Adrenal gland (tissue), 12 donors: Measurements from ENCODE around the gene NHLH1. TPM values are rescaled to one million over a fixed set of nuclear protein-coding genes. Genes with fewer than 3 reads are reported as not detected.

ENCODE experiments used
- DNase-seq, 7 donors: peaks; one replicate each; pipeline ENCODE4 v3.0.0-alpha.2; 2019 to 2020
- H3K27ac ChIP-seq, 5 donors: fragments of 200-600 bp; sonication (generic) in 4 of 5; 1 replicate in 3 of 5; 2 replicates in 2 of 5; pipeline versions ENCODE4 v1.5.1 to v1.8.0; 2016 to 2020; ENCODE audit warnings: mild to moderate bottlenecking in 1 of 5
- H3K27me3 ChIP-seq: fragments of 200-600 bp; 2 replicates; pipeline ENCODE4 v1.8.0; 2021
- H3K36me3 ChIP-seq, 2 donors: fragments of 200-600 bp; replicated peaks in 1 of 2; 1 replicate in 1 of 2; 2 replicates in 1 of 2; pipeline versions ENCODE4 v1.5.1 to v1.8.0; 2018 to 2022
- H3K4me1 ChIP-seq, 2 donors: fragments of 200-600 bp; replicated peaks in 1 of 2; 1 replicate in 1 of 2; 2 replicates in 1 of 2; pipeline versions ENCODE4 v1.5.1 to v1.8.0; 2018 to 2021
- H3K4me3 ChIP-seq, 4 donors: fragments of 200-600 bp; sonication (generic) in 3 of 4; one replicate each; pipeline ENCODE4 v1.5.1; 2016 to 2018
- H3K9me3 ChIP-seq, 3 donors: fragments of 200-600 bp; sonication (generic) in 1 of 3; replicated peaks in 1 of 3; 1 replicate in 2 of 3; 2 replicates in 1 of 3; pipeline versions ENCODE4 v1.5.1 to v1.8.0; 2016 to 2021
- CTCF ChIP-seq, 6 experiments: fragments of 450-650 bp in 4 of 6; fragments of 200-600 bp in 2 of 6; sonication (generic) in 1 of 6; IDR thresholded peaks; 1 replicate in 5 of 6; 2 replicates in 1 of 6; pipeline versions ENCODE4 v1.5.1 to v1.8.0; 2016 to 2021; ENCODE audit warnings: antibody characterized with exemption in 6 of 6, mild to moderate bottlenecking in 2 of 6, moderate library complexity in 1 of 6
- POLR2A ChIP-seq, 2 donors: fragments of 450-650 bp; IDR thresholded peaks; one replicate each; pipeline ENCODE4 v1.6.1; 2017; ENCODE audit warnings: antibody characterized with exemption in 2 of 2, mild to moderate bottlenecking in 2 of 2, moderate library complexity in 1 of 2
- WGBS, 4 donors: extraction: QIAGEN DNeasy Blood & Tissue Kit in 2 of 4; methylation state at CpG; one replicate each; pipeline versions ENCODE4 v1.1.5 to v1.1.7; 2013 to 2017; 5-methylcytosine and 5-hydroxymethylcytosine counted together
- intact Hi-C, 2 donors: fragments of 100-400 bp; cut with DNase I; formaldehyde crosslinking; loops; one replicate each; pipeline versions ENCODE4 v1.14.1 to v1.15.0; 2022 to 2023
- polyA plus RNA-seq, 3 donors: library from polyadenylated mRNA; stranded (reverse); fragments of 200-250 nt in 2 of 3; fragments of 350-450 nt in 1 of 3; fragmentation: Illumina TruSeq in 1 of 3; extraction: RNeasy Lipid Tissue Mini Kit (QIAGEN cat#74804) in 1 of 3; gene quantifications; one replicate each; pipeline ENCODE4 v1.2.3, GENCODE V29; 2013 to 2014
- total RNA-seq, 9 donors: library from RNA; depleted of rRNA in 4 of 9; stranded (reverse); fragments of >200 nt in 4 of 9; fragments of 120-200 nt in 1 of 9; fragmentation: NEBNext Ultra II Directional in 1 of 9; extraction: Animal tissue kit (Norgen Biotek cat#: 25700) in 1 of 9; gene quantifications; one replicate each; pipeline versions ENCODE4 v1.1.0 to v1.2.4, GENCODE V29; 2013 to 2023
- donor health status: healthy with polysubstance abuse.
- donor health status: Bipolar disorder and iron deficiency.
- donor health status: DM: yes; HTN: yes; CAD: no.
- donor health status: DM: no; HTN: no; CAD: no.
- donor health status: DM: no; HTN: no; CAD: no.
- donor health status: DM: yes; HTN: yes; CAD: no.

Gene NHLH1
- total and polyA plus RNA-seq, 12 donors = 0.16 to 0.46 (median 0.24) TPM; not detected in 7

GRCh38 chr1:160352555-160352954 lies 14.3 kb upstream of the NHLH1 start:
- H3K27ac ChIP-seq = no peak overlapping the region
- TF ChIP-seq CTCF (IDR thresholded peaks at IDR 0.05) = no peak
- no peak for TF ChIP-seq POLR2A (IDR thresholded peaks at IDR 0.05)
- H3K4me3 ChIP-seq = no peak overlapping the region
- H3K9me3 ChIP-seq = no peaks in the 10 kb centered on the region
- H3K27me3 ChIP-seq = no peaks in the 10 kb centered on the region
- 87 to 92% (median 90%) methylated on average over 8 of the region's 8 CpGs for WGBS, 4 donors
- peaks cover 0 to 99% of the 10 kb centered on the region in 2 donors for H3K36me3 ChIP-seq
- intact Hi-C loops = no loop called here
- no peak for DNase-seq
- no peaks in the 10 kb centered on the region for H3K4me1 ChIP-seq

- intact Hi-C loops = no loop called here
- H3K36me3 ChIP-seq = peaks cover 0 to 99% of the 10 kb centered on the region in 2 donors
- WGBS, 4 donors = 88 to 95% (median 95%) methylated on average over 2 of the region's 2 CpGs
Observed at GRCh38 chr1:160353223-160353622, 13.6 kb upstream of the NHLH1 start.

GRCh38 chr1:160354388-160354985 lies 12.4 kb upstream of the NHLH1 start:
- Histone ChIP-seq H3K4me1 (no peaks in the 10 kb centered on the region), H3K36me3 (peaks cover 0 to 94% of the 10 kb centered on the region in 2 donors), H3K27me3 (no peaks in the 10 kb centered on the region), H3K9me3 (no peaks in the 10 kb centered on the region), H3K4me3 (no peak overlapping the region), H3K27ac (no peak overlapping the region)
- TF ChIP-seq CTCF (IDR thresholded peaks at IDR 0.05) (peak in 2 of 6 experiments; percentile 23), POLR2A (IDR thresholded peaks at IDR 0.05) (no peak)
- no peak for DNase-seq
- intact Hi-C loops = no loop called here
- WGBS, 4 donors = 77 to 82% (median 79%) methylated on average over 4 to 5 of the region's 5 CpGs

More at GRCh38 chr1:160353223-160353622, 13.6 kb upstream of the NHLH1 start:
- Histone ChIP-seq H3K4me1 (no peaks in the 10 kb centered on the region), H3K4me3 (no peak overlapping the region), H3K27me3 (no peaks in the 10 kb centered on the region), H3K27ac (no peak overlapping the region), H3K9me3 (no peaks in the 10 kb centered on the region)
- DNase-seq = no peak
- no peak for TF ChIP-seq POLR2A (IDR thresholded peaks at IDR 0.05)

- WGBS, 4 donors = 85 to 90% (median 87%) methylated on average over 7 of the region's 7 CpGs
- H3K4me3 ChIP-seq = no peak overlapping the region
- TF ChIP-seq CTCF (IDR thresholded peaks at IDR 0.05) = no peak
- TF ChIP-seq POLR2A (IDR thresholded peaks at IDR 0.05) = no peak
- no peaks in the 10 kb centered on the region for H3K4me1 ChIP-seq
- no peaks in the 10 kb centered on the region for H3K27me3 ChIP-seq
- no peak overlapping the region for H3K27ac ChIP-seq
- H3K9me3 ChIP-seq = no peaks in the 10 kb centered on the region
- DNase-seq = no peak
- intact Hi-C loops = no loop called here
- H3K36me3 ChIP-seq = peaks cover 0 to 64% of the 10 kb centered on the region in 2 donors
Observed at GRCh38 chr1:160357286-160358002, 9.4 kb upstream of the NHLH1 start.
